ENCODE data around the gene ATL2.
"Not testable (repeated sequence)": the region's sequence is repeated elsewhere in the genome, so short reads cannot be mapped to it uniquely, and the experiment has no call there.

Gene ATL2

DNA sequence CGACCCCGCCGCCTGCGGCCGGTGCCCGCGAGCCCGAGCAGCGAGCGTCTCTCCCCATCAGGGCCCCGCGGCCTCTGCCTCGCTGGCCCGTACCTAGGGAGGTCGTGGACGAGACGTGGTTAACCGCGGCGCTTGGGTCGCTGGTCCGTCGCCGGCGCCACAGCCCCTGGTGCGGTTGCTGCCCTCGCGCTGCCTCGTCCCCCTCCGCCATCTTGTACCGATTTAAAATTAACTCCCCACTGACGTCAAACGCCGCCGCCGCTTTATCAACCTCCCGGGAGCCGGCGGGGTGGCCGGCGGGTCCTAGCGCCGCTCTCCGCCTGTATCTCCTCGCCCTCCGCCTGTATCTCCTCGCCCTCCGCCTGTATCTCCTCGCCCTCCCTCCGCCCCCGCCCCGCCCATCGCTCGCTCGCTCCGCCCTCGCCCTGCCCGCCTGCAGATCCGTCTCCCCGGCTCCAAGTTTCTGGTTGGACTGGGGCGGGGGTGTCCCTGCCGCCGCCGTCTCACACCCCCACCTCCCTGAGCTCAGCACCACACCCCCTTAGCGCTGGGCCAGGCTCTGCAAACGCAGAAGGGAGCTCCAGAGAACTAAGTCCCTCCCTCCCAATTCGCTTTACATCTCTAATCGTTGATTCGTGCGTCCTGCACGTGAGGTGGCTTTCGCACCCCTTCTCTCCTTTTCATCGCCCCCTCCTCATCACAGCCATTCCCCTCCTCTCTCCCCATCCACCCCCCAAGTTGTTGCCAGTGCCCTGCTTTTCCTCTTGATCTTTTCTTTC lies at the start of gene ATL2:
Gene ATL2, minus strand, starts transcription at position 224 of the 779 bp plus-strand sequence. Its CDS starts 13 bp downstream, at position 211.
- peak; percentile 98 for DNase-seq

DNA sequence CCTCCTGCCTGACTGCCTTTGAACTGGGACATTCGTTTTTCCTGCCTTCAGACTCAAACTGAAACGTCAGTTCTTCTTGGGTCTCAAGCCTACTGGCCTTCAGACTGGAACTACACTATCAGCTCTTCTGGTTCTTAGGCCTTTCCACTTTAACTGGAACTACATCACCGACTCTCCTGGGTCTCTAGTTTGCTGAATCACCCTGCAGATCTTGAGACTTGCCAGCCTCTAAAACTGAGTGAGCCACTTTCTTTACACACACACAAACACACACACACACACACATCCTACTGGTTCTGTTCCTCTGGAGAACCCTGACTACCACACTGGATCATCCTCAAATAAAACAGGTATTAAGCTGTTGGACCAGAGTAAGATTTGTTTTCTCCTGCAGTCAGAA lies 46.7 kb upstream of the ATL2 start:
- DNase-seq: no peak

DNA sequence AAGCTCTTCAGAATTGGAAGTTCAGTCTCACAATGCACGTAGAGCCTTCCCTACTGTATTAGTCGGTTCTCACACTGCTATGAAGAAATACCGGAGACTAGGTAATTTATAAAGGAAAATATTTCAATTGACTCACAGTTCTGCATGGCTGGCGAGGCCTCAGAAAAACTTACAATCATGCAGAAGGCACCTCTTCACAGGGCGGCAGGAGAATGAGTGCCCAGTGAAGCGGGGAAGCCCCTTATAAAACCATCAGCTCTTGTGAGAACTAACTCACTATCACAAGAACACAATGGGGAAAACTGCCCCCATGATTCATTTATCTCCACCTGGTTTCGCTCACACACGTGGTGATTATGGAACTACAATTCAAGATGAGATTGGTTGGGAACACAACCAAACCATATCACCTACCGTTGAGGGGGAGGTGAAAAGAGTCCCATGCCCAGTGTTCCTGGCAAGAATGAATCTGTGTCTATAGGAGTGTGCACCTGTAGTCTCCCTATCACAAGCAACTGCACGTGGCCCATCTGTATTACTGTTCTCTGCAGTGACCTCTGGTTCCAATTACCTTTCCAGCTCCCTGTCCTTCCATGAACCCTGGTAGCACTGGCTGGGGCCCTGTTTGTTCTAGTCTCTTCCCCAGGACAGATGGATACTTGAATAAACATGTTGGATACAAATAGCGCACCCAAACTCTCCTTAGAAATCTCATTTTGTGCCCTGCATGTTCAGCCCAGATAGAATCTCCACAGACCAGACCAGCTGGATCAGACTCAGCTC lies 44.4 kb upstream of the ATL2 start:
- DNase-seq: no peak

DNA sequence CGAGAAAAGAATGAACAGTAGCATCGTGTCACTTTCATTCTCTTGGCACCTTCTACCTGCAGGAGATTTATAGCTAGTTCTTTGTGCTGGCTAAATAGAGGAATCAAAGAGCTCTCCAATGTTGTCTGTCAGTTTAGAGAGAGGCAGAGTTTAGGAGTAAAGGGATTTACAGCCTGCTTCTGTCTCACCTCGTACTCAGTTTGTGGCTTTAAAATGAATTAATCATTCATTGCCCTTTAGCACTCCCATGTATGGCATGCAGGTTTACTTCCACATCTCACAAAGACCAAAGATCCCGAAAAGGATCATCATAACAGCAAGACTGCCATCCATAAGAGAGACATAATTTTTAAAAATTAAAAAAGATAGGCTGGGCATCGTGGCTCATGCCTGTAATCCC lies 42.4 kb upstream of the ATL2 start:
- DNase-seq: no peak

DNA sequence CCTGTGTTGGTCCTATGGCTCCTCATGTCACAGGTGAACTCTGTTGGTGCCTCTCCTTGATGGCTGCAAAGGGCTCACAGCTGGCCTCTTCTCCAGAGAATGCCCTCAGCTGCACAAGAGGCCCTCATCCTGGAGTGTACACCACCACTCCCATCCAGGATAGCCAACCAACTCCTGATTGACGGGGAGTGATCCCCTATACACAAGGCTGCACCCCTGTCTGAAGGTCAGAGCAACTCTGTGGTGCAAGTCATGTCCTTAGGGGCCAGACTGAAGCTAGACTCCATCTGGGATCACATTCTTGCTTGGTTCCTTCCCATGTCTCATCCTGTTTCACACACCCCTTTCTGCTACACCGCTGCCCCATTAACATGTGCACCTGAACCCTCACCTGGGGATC lies 41.7 kb upstream of the ATL2 start:
- DNase-seq: no peak

DNA sequence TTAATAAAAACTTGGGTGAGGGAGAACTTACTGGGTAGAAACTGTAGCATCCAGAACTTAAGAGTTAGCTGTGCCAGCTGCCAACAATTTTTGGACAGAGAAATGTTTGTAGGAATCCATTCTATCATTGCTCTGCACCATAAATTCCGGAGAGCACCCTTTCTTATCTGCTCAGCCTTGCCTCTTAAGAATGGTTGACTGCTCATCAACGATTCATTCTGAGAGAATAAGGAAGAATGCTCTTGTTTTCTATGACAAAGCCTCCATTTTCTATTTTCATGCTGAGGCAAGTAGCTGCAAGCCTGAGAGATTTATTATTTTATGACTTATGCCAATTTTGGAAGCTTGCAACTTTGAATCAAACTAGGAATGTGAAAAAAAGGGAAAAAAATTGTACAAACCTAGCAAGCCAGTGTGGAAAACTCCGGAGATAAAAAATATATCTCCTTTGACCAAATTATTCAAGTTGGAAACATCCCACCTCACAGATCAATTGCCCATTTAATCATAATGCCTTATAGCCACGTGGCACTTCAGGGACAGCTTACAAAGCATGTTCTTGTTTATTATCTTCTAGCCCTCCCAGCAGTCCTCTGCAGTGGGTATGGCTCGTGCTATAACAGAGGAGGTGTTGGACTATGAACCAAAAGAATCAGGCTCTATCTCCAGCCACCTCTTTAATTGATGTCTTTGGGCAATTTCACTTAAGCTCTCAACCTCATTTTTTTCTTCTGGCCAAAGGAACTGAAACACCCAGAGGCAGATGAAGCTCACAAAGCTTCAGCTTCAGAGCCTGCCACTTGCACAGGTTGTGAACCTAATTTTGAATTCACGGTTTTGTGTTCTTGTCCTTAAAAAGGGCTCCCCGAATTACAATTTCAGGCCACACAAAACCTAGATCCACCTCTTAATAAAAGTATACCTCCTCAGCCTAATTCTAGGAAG lies 40.9 kb upstream of the ATL2 start:
- no peak for DNase-seq

DNA sequence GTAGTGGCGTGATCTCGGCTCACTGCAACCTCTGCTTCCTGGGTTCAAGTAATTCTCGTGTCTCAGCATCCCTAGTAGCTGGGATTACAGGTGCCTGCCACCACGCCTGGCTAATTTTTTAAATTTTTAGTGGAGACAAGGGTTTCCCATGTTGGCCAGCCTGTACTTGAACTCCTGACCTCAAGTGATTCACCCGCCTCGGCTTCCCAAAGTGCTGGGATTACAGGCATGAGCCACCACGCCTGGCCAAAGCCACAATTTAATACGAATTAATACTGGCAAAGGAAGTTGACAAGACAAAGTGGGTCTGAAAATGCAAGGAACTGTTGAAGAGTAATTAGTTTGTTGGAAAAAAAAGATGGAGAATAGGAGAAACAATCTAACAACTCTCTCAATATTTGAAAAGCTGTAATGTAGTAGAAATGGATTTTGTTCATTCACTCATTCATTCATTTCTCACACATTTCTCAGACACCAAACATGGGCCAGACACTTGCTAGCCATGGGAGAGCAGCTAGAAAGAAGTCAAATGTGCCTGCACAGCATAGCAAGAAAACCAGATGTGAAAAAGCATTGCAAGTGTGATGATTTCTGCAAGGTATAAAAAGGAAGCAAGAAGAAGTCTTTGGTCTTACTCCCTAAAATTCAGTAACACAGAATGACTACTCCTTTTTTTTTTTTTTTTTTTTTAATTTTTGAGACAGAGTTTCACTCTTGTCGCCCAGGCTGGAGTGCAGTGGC lies 39.4 kb upstream of the ATL2 start:
- no peak for DNase-seq

DNA sequence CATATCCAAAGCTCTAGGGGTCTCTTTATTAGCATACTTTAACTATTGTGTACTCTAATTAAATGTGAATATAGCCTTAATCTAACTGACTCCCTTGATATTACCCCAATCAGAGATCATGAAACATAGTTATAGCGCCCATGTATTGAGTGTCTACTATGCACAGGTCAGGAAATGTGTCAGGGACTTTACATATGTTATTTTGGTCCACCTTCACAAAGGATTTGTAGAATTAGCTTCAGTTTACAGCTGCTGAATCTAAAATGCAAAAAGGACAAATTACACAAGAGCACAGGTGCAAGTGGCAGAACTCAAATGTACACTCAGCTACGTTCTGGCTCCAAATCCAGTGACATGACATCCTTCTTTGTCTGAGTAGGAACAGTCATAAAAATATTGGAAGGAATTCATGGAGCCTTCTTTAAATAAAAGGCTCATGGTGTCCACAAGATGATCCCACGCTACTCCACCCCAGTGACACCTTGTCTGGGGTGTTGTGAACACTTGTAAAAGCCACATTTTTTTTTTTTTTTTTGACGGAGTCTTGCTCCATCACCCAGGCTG lies 38.7 kb upstream of the ATL2 start:
- no peak for DNase-seq

DNA sequence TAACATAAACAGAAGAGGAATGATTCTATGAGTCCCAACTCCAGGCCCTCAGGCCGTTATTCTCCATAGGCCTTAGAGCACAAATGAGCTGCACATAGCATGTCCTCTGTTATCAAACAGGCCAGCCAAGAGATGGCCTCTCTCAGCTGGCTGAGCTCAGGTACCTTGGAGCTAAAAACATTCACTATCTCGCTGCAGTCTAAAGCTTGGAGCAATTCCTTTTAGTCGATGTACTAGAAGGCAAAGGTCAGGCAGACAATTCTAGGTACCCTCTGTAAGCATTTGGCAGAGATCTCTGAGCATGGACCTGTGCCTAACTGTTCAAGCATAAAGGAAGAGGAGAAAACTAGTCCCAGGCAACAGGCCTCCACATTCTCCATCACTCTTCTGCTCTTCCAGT lies 38.0 kb upstream of the ATL2 start:
- no peak for DNase-seq

DNA sequence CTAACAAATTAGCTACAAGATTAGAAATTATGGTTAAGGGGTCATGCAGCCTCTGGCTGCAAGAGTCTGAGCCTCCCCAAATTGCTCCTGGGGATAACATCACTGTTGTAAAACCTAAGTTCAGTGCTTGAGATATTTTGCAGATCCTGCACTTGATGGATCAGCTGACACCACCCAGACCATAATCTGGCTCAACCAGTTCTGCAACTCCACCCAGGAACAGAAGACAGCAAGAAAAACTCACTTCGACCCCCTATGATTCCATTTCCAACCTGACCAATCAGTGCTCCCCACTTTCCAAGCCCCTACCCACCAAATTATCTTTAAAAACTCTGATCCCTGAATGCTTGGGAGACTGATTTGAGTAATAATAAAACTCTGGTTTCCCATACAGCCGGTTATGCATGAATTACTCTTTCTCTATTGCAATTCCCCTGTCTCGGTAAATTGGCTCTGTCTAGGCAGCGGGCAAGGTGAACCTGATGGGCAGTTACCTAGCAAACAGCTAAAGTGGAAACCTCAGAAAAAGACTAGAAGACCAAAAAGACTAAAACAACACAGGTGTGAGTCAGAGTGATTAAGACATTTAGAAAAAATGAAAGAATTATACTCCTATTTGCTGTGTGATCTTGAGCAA lies 35.3 kb upstream of the ATL2 start:
- DNase-seq: not testable (repeated sequence)

DNA sequence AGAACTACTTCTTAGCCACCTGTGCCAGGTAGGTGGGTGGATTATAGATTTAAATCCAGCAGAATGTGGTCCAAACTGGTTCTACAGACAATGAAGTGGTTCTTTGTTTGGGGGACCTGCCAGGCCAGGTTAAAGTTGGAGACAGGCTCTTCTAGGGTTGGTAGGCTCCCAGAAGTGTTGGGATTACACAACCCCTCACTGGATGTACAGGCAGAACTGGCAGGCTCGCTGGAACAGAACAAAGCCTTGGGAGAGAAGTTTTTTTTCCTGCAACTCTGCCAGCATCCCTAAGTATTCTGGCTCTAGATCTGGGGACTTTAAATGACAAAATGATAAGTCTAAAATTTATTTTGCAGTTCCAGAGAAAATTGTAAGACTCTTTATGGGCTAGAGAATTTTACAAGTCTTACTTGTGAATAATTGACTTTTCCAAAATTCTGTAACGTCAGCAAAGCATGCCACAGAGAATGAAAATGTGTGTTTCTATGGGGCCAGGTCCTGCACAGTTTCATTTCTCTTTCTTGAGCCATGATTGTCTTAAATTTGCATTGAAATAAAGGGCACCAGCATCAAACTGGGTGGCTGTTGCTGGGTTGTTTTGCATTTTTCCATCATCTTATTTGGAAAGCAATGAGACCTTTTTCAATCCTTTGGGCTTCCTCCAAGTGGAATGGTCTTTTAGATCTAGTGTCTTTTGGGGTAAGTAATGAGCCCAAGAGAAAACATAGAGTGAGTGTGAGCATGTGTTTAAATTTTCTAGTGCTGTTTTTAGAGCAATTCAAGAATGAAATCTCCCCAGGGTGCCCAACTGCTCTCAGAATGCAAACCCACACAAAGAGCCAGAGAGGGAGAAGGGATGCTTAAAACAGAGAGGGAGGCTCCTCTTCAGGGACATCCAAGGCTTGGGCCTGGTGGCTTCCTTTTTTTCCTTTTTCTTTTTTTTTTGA lies 32.4 kb upstream of the ATL2 start:
- no peak for DNase-seq

DNA sequence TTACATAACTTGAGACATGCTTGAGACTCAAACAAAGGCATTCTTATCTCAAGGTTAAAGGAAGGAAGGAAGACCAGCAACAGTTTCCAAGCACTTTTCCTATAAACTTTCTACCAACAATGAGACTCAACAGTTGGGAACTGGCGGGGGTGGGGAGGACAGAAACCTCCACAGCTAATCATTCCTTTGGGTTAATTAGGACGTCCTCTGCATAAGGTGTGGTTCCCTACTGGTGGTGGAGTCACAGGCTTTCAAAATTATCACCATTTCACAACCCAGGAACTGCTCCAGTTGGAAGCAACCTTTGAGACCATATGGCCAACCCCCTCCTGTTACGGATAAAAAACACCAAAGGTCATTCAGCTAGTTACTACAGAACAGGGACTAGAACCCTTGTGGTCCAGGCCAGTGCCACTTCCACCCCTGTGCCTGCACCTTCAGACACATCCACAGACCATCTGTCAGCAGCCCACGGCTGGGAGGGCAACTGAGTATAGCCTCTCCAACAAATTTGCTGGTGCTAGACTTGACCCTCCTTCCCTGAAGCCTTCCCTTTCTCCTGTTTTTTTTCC lies 30.1 kb upstream of the ATL2 start:
- DNase-seq: no peak

DNA sequence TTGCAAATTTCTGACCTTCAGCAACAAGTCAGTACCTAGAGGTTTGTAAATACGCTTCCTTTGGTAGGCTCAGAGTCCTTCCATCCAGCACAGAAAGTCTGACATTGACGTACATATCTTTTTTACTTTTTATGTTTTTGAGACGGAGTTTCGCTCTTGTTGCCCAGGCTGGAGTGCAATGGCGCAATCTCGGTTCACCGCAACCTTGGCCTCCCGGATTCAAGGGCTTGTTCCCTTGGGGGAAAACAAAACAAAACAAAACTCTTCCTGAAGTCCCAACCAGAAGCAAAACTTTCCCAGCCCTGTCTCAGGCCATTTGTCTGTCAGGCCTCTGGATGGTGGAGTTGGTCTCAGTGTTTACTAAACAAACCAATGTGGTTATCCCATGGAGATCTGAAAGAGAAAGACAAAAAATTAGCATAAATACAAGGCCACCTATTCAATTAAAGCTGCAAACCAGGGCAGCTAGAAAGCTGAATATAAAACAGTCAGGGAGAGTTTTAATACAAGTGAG lies 29.6 kb upstream of the ATL2 start:
- peak; percentile 34 for DNase-seq

DNA sequence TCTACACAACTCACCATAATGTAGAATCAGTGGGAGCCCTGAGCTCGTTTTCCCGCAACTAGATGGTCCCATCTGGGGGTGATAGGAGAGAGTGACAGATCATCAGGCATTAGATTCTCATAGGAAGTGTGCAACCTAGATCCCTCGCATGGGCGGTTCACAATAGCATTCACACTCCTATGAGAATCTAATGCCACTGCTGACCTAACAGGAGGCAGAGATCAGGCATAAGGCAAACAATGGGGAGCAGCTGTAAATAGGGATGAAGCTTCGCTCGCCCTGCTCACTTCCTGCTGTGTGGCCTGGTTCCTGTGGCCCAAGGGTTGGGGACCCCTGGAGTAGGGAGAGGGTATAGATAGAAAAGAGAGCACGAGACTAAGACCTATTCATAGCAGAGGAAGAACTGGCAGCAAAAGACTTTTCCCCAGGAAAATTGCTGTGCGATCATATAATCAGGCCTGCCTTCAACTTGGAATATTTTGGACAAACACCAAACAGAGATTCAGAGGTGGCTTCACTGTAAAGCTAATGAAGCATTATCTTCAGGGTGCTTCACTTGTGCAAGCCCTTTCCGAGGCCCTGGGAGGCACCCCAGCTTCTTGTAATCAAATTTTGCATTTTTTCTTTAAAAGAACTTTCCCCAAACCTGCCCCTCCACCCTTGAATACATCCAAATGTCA lies 29.0 kb upstream of the ATL2 start:
- no peak for DNase-seq

DNA sequence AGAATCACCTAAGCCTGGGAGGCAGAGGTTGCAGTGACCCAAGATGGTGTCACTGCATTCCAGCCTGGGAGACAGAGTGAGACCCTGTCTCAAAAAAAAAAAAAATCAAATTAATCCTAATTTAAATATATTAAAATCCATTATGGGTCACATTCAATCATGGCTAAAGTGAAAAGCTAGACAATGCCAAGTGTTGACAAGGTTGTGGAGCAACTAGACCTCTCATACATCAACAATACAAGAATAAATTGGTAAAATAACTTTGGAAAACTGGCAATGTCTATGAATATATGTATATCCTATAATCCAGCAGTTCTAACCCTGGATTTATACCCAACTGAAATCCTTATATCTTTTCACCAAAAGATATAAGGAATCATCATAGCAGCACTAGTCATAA lies 23.4 kb upstream of the ATL2 start:
- no peak for DNase-seq

DNA sequence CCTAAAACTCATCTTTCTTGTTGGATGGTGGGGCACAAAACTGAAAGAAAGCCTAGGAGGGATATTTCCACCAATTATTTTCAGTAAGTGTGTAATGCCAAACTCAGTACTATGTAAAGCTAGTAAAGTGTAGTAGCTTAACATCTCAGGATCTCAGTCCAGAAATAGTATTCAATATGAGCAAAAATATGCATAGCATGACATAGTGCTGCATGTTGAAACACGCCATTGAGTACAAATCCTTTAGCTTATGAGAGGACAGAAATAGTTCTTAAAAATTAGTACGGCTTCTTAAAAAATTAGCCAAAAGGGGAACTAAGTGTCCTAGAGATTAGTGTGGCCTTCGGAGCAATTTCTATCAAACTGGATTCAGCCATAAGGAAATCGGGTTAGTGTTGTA lies 21.7 kb upstream of the ATL2 start:
- no peak for DNase-seq

DNA sequence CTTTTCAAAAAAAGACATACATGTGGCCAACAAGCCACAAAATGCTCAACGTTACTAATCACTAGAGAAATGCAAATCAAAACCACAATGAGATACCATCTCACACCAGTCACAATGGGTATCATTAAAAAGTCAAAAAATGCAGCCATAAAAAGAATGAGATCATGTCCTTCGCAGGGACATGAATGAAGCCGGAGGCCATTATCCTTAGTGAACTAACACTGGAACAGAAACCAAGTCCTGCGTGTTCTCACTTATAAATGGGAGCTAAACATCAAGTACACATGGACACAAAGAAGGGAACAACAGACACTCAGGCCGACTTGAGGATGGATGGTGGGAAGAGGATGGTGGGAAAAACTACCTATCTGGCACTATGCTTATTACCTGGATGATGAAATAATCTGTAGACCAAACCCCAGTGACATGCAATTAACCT lies 17.8 kb upstream of the ATL2 start:
- DNase-seq: no peak

DNA sequence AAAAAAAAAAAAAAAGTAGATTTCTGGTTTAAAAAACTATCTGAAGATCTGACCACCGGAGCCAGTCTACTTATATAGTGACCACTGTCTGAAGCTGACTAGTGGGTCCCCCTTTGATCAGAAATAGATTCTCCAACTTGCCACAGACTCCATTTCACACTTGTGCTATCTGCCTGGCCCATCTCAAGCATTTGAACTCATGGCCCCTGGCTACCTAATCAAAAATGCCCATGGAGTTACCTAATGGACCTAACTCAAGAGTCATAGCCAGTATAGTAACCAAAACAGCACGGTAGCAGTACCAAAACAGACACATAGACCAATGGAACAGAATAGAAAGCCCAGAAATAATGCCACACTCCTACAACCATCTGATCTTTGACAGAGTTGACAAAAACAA lies 17.0 kb upstream of the ATL2 start:
- DNase-seq: no peak

DNA sequence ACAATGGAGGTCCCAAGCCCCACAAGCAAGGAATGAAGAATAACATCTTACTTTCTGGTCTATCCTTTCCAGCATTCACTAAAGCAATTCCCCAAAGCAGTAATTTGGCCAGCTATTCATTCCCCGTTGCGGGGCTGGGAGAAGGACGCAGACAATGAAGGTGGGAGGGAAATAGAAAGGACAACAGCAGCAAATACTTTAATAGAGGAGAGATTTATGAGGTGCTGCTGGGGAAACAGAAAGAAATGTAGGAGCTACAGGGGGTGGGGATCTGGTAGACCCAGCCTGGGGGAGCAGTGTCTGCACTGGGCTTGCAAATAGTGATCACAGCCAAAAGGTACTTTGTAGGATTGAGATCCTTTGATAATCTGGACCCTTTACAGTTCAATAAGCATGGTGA lies 13.9 kb upstream of the ATL2 start:
- DNase-seq: no peak
